ENCODE data around the gene MYO16.

MYO16 gene

GRCh38 chr13:108813587-108814170 is 184.3 kb downstream of the MYO16 start:
- no peak for DNase-seq

GRCh38 chr13:108816375-108816774 is 187.0 kb downstream of the MYO16 start:
- DNase-seq, result no peak

GRCh38 chr13:108827646-108828045 is 198.2 kb downstream of the MYO16 start:
- no peak for DNase-seq

- no peak for DNase-seq
These were observed 198.8 kb downstream of the MYO16 start for GRCh38 chr13:108828086-108828815.

DNA sequence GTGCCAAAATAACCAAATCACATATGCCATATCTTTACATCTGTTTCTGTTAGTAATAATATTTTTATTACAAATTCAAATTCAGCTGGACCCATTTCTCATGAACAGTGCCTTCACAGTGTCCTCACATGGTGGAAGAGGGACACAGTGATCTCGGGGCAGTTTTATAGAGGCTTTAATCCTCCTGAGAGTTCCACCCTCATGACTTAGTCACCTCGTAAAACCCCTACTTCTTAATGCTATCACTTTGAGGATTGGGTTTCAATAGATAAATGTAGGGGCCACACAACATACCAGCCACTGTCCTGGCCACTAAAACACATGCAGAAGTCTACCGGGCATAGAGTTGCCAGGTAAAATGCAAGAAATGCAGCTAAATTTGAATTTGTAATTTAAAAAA is 201.5 kb downstream of the MYO16 start:
- no peak for DNase-seq

- DNase-seq, result no peak
These were observed 204.1 kb downstream of the MYO16 start for GRCh38 chr13:108833531-108833930.

GRCh38 chr13:108834193-108834592 is 204.8 kb downstream of the MYO16 start:
- no peak for DNase-seq

GRCh38 chr13:108835083-108835482 is 205.7 kb downstream of the MYO16 start:
- no peak for DNase-seq

DNA sequence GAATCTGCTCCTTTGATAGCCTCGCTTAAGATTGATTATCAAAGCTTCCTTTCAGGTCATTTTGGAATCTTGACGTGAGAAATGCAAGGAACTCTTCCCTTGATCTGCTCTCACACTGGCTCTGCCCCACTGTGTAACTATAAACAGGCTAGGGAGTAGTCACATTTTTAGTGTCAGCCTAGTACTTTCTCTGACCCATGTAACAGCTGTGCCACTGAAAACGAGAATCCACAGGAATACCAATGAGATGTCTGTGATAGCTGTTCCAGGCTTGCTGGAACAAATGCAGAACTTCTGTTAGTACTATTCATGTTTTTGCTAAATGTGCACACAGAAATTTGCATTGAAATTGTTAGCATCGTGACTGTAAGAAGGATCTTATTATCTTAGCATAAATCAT is 221.3 kb downstream of the MYO16 start:
- DNase-seq, result no peak

DNA sequence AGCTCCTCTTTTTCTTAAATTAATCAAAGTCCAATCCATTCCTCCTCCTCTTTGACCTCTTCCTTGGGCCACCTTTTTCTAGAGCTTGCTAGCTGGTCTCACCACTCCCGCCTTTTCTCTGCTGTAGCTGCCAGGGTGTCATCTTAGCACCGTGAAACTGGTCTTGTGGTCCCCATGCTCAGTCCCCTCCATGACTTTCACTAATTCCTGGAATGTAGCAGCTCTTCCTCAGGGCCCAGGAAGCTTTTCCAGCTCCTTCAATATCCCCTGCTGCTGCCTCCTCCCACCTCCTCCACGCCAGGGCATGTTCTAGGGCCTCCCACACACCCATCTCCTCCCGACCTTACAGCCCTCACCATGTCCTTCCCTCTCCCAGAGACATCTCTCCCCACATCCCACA is 222.2 kb downstream of the MYO16 start:
- DNase-seq, result no peak

DNA sequence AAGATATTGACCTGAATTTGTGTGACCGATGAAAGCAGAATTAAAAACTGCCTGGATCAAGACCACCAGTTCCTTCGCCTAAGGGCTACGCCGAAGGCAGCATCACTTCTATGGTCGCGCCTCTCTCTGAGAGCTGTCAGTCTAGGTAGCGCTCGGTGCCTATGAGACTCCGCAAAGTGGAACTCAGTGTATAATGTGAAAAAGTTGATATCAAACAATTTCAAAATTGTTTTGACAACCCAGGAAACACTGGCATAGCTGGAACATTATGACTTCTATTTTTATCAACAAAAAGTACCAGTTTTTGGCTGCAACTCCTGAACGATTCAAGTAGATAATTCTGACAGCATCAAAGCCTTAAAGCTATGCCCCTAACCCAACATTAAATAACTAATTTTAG is 223.6 kb downstream of the MYO16 start:
- DNase-seq, result no peak

DNA sequence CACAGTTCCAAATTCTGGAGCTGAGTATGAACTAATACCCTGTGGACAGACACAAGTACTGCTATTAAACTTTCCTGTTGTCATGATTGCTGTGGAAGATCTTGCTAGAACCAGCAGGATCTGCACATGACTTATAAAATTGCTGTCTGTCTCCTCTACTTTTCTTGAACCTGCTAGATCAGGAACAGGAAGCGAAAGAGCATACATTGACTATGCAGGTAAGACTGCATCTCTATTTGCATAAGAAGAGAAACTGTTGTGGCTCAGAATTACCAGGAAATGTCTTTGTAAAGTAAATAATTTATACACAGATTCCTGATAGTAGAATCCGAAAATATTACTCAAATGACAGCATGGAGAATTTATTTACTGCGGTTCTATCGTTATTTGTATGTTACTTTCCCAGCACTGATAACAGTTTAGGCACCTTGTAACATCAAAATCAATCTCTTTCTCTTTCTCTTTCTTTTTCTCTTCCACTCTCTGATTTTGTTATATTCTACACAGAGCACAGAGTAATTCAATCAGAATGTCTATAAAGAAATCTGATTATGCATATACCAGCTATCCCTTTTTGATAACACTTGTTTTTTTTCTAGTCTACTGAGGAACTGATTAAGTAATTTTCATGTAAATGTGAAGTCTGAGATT is 226.5 kb downstream of the MYO16 start:
- no peak for DNase-seq

- DNase-seq, result no peak
These were observed 229.3 kb downstream of the MYO16 start for GRCh38 chr13:108858676-108859075.

DNA sequence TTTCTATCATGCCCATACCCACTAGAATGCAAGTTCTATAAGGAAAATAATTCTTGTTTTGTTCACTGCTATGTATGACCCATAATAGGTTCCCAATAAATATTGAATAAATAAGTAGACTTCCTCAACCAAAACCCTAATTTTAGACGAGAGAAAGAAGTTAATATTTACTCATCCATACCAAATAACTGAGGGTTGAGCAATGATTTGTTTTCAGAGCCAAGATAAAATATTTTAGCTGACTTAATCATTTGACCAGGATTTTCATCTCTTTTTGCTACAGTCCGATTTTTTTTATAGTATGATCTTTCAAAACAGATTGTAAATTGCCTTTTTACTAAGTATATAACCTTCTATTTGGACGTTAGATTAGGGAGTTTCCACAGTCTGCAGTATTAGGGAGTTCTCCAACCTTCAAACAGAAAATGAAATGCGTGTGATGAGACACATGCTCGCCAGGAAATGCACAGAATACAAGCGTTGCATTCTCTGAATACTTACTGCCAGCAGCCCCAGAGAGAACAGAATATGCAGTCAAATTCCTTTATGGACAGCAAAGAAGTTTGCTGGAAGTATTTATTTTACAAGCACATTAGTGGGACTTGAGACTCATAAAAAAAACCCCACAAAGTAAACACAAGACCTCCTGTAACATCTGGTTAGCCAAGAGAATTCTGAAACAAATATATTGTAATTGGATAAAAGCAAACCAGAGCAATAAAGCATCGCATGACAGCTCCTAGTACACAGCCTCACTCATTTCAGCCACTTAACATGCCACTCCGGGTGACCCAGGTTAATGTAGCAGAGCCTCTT is 230.0 kb downstream of the MYO16 start:
- DNase-seq, result no peak

DNA sequence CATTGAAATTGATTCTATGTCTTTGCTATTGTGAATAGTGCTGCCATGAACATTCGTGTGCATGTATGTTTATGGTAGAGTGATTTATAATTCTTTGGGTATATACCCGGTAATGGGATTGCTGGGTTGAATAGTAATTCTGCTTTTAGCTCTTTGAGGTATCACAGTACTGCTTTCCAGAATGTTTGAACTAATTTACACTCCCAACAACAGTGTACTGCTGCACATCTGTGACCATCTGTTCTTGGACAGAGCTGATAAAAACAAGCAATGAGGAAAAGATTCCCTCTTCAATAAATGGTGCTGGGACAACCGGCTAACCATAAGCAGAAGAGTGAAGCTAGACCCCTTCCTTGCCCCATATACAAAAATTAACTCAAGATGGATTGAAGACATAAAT is 231.0 kb downstream of the MYO16 start:
- no peak for DNase-seq

GRCh38 chr13:108877300-108877699 is 247.9 kb downstream of the MYO16 start:
- DNase-seq, result no peak

DNA sequence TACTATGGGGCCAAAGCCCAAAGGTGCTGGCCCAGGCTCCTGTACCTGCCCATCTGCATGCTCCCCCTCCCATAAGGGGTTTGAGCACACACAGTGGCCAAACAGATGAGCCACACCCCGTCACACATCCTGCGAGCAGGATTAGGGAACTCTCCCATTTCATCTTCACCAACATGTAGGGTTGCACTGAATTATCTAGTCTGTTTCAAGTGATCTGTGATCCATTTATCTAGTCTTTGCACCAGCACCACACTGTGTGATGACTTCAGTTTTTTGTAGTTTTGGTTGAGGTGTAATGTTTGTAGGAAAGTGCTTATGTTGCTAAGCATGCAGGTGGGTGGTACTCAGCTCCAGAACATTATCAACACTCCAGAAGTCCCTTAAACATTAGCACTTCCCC is 249.3 kb downstream of the MYO16 start:
- DNase-seq, result no peak

- no peak for DNase-seq
These were observed 260.0 kb downstream of the MYO16 start for GRCh38 chr13:108889324-108889984.

DNA sequence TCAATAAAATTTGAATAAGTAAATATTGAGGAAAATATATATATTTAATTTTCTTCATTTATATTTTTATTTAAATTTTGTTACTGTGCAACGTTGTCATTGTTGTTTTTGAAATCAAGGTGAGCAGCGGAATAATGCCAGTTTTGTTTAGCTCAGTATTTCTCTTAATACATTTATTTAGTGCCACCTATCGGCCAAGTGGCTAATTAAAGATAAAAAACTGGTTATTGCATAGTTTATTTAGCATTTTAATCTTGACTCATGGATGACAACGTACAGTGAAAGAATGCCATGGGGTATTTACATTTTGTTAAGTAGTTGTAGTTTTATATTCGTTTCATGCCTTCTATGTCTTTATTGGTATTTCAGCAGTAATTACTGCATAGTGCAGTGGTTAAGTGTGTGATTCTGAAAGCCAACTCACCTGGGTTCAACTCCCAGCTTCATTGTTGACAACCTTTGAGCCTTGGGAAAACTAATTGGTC is 265.9 kb downstream of the MYO16 start:
- DNase-seq, result peak in 1 of 2 donors; percentile 41

GRCh38 chr13:108897955-108898354 is 268.5 kb downstream of the MYO16 start:
- DNase-seq, result no peak

DNA sequence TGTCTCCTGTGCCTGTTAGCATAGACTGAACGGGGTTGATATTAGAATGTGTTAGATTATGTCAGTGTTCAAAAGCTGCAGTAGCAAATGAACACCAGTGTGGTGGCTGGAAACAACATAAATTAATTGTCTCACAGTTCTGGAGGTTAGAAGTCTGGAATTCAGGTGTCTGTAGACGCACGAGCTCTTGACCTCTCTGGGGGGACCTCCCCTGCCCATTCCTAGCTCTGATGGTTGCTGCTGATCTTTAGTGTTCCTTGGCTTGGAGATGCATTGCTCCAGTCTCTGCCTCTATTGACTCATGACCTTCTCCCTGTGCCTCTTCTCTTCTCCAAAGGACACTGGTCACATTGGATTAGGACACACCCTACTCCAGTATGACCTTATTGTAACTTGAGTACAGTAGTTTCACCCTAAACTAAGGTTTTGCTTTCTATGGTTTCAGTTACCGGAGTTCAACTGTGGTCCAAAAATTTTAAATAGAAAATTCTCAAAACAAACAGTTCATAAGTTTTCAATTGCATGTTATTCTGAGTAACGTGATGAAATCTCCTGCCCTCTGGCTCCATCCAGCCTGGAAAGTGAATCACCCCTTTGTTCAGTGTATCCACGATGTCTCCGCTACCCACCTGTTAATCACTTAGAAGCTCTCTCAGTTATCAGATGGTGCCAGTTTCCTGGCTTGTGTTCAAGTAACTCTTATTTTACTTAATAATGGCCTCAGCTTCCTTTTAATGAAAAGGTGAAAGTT is 273.2 kb downstream of the MYO16 start:
- no peak for DNase-seq

GRCh38 chr13:108903613-108904012 is 274.2 kb downstream of the MYO16 start:
- DNase-seq, result no peak

Measured in CD4-positive, alpha-beta T cell treated with Interleukin-1 beta for 1 hour (primary cell).